Activated T-cell treated with anti-CD3 and anti-CD28 coated beads for 48 hours (primary cell): ENCODE measurements around the gene EHD3.
"Not testable (repeated sequence)": the region's sequence is repeated elsewhere in the genome, so short reads cannot be mapped to it uniquely, and the experiment has no call there.

ENCODE experiments used
- DNase-seq: peaks from one replicate; pipeline ENCODE4 v3.0.0-alpha.2; 2020; ENCODE audit warnings: low read depth

The EHD3 gene

DNA sequence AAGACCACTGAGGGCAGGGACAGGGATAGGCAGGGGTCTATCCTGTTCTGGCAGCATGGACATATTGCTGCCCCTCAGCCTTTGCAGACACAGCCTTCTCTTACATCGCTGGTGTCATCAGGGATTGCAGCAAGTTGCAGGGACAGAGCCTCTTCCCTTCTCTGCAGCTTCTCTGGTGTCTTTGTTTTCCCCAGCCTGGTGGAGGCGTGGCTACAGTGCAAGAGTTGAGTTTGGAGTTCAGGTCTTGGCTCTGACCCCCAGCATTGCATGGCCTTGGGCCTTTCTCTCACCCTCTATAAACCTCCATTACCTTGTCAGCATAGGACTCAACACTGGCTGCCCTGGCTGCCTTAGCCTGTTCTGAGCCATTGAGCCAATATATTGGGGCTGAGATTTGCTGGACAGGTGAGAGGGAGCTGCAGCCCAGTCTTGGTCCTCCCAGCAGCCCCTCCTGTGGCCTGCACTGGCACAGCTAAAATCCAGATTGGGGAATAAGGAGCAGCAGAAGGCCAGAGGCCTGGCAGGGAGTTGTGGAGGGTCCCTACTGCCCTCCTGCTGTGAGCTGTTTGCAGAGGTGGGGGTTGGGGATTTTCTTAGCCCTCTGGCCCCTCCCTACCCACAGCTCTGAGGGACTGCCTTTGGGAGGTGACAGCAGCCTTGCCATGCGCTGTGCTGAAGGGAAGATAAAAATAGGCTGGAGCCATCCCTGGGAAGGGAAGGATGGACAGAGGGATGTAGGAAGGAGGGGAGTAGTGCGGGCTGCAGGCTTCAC, 22.8 kb downstream of the EHD3 start:
- no peak for DNase-seq

DNA sequence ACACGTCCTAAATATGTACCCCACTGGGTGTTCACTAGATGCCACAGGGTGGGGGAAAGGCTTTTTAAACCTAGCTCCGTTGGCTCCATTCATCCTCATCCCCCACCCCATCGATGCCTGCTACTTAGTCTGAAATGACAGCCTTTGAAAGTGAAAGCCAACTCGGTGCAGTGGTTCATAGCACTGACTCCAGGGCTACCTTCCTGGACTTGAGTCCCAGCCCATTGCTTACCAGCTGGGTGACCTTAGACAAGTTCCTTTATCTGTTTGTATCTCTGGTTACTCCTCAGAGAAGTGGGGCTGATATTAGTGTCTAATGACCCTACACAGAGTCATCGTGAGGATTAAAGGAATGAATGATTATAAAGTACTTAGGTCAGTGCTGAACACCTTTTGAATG, 24.4 kb downstream of the EHD3 start:
- DNase-seq, result no peak

DNA sequence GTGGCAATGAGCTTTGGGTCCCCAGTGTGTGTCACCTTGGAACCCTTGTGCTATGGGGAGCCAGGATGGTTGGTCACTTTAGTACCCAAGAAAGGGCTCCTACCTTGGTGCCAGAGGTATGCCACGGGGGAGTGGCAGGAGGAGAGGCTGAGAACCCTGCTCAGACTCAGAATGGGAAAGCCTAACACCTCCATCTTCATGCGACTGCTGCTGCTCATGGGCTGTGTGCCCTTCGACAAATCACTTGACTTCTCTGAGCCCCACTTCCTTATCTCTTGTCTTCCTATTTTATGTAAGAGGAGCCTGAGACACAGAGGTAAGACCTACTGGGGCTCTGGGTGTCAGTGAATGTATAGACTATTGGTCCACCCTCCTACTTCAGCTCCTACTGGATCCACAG, 25.1 kb downstream of the EHD3 start:
- no peak for DNase-seq

DNA sequence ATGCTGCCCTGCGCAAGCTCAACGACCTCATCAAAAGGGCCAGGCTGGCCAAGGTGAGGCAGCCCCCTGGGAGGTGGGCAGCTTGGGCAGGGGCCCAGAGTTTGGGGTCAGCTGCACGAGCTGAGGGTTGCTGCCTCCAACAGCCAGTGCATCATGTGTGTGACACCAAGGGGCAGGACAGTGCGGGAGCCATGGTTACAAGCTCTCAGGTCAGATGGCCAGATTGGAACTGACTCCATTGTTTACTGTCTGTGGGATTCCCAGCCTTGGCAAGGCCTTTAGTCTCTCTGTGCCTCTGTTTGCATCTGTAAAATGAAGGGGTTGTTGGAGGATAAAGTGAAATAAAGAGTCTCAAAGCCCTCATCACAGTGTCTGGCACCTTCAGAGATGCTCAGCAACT, 26.9 kb downstream of the EHD3 start:
- no peak for DNase-seq

DNA sequence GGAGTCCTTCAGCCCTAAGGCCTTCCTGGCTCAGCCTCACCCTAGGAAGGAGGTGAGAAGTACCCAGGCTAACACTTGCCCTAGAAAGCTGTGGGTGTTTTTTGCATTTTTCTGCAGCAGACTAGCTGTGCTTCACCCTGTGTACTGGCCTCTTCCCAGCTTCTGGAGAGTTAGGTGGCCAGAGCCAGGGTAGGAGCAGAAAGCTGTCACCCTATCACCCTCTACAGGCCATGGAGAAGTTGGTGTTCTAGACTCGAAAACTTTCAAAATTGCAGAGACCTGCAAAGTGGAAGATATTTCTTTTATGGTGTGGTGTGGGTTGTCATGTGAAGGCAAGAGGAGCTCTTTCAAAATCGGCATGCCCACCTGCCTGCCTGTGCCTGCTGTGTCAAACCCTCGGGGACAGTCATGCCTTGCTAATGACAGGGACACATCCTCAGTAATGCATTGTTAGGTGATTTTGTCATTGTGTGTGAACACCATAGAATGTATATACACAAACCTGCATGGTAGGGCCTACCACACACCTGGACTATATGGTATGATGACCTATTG, 29.8 kb downstream of the EHD3 start:
- no peak for DNase-seq

DNA sequence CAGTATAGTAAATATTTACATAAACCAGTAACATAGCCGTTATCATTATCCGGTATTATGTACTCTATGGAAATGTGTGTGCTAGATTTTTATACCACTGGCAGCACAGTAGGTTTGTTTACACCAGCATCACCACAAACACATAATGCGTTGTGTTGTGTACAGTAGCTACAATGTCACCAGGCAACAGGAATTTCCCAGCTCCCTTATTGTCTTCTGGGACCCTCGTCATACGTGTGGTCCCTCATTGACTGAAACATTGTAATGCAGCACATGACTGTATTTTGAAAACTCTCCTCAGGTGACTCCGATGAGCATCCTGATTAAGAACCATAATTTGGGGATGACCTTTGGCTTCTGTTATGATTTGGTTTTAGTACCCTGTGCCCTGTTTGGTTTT, 31.3 kb downstream of the EHD3 start:
- no peak for DNase-seq

DNA sequence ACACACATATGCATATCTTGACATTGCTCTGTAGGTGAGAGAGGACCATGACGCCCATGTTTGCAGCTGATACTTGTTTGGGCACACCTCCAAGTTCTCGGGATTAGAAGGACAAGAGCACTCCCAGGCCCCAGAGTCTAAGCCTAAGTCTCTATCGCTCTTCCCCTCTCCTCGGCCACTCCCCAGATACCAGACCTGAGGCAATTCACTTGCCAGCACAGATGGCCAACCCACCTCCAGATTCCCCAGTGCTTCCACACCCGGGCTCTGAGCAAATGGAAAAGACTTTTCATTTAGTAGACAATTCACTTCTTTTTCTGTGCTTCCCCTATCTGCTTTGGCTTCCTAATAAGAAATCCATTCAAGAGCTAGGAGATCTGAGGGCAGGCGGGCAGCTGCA, 32.9 kb downstream of the EHD3 start:
- no peak for DNase-seq

DNA sequence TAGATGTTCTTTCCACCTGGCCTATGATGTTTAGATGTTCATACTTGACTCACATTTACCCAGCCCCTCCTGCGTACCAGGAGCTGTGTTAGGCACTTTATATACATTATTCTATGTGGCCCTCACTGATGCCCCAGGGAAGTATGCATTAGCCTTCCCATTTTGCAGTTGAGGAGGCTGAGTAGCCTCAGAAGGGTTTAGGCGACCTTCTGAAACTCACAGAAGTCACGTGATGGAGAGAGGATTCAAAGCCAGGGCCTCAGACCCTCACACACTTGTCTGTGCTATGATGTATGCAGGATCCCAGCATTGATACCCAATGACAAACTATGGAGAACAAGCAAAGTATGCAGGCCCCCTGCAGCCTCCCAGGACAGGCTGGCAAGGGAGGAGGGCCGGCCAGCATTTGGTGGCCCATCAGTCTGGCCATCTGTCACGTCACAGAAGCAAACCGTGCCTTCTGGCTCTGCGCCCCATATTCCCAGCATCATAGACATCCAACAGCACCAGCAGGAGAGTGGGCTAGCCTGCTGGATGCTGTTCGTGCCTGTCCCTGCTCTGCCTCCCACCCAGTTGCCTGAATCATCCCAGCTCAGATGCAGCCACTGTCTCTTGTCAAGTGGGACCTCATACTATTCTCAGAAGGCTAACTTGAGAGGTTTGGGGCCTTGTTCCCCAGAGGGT, 33.6 kb downstream of the EHD3 start:
- no peak for DNase-seq

DNA sequence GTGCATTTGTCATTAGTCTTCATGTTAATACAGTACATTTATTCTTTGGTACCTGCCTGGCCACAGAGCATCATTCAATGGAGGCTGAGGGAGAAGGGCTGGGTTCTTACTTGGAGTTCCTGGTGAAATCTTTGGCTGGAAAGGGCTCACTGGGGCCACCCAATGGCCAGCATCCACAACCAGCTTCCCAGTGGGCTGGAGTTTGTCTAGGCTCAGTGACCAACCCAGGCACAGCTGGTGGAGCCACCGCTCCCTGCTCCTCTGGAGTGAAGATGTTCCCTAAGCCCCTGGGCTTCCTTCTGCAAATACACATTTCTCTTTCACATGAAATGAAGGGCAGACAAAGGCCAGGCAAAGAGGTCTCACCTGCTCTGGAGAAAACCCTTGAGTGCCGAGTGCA, 34.4 kb downstream of the EHD3 start:
- DNase-seq, result no peak

DNA sequence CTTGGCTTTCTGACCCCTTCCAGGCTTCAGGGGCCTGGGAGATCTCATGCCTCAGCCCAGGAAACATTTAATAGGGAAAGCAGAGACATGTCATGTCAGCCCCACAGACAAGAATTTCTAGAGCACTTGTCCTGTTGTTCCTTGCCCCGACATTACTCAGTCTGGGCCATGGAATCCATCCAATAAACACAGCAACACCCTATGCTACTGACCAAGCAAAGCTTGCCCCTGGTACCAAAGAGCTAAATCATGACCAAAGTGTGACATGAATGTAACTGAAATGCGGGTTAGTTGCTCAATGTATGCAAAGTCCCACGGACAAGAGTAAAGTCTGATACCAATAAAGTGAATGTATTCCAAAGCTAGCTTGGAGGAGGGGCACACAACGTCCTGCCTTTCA, 35.1 kb downstream of the EHD3 start:
- no peak for DNase-seq

DNA sequence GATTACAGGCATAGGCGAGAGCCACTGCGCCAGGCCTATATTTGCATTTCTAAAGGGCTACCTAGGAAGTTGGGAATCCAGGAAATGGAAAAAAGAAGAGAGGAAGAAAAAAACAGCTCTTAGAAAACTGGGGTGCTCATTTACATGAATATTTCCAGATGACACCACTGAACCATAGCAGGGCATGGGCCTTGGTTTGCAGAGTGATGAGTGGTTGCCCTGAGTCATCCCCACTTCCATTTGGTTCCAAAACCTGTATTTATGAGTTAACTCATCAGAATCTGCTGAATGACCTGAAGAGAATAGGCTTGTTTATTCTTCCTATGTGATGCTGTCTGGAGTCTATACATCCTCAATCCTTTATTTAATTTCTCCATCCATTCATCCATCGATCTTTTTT, 36.2 kb downstream of the EHD3 start:
- DNase-seq, result no peak

DNA sequence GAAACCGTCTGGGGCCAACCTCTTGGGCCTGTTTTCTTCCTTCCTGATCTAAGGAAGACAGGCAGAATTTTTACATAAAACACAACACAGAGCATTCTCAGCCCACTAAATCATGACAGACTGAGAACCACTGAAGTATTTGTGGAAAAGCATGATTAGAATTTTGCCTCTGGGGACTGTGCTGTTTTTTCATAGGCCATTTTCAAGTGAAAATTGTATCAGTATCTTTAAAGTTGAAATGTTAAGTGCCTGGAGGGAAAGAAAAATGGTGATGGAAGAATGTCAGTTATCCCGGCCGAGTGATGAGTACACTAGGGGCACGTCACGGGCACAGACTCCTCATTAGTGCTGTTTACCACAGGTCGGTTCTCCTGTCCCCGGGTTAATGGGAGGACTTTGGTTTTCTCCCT, 36.9 kb downstream of the EHD3 start:
- no peak for DNase-seq

DNA sequence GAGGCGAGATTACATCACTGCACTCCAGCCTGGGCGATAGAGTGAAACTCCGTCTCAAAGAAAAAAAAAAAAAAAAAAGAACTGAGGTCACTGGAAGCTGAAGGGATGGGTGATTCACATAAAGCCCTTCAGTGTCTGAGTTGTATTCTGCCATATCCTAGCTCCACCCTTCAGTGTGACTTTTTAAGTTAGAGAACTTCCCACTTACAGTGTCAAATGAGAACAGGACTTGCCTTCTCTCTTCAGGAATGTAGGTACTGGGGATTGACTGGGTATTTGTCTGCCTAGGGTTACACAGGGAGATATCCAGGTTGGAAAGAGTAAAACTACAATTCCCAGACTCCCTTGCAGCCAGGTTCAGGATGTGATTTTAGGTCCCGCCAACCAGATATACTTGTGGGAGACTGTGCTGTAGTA, 37.9 kb downstream of the EHD3 start:
- DNase-seq, result no peak

DNA sequence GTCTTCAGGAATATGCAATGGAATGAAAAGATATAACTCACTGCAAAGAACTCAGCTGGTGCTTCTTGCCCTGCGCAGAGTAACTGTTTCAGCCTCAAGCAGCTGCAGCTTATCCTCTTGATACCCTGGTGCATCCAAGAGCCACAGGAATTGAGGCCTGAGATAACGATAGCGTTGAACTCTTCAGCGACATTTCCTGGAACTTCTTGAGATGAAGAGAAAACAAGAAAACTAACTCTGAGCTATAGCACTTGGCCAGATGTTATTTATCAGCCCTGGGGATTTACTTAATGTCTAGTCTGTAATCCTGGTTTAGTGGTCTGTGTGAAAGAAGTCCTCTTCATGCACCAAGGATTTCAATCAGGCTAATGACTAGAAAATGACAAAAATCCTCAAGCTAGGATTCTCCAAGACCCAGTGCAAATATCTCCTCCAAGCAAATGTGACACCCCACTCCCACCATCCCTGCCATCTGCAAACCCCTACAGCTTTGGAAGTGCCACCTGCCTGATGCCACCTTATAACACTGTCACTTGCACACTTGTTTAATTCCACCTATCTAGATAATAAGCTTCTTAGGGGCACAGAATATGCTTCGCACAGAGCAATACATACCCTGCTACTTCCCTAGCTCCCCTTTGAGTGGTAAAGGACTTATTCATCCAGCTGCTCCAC, 40.6 kb downstream of the EHD3 start:
- DNase-seq, result no peak

DNA sequence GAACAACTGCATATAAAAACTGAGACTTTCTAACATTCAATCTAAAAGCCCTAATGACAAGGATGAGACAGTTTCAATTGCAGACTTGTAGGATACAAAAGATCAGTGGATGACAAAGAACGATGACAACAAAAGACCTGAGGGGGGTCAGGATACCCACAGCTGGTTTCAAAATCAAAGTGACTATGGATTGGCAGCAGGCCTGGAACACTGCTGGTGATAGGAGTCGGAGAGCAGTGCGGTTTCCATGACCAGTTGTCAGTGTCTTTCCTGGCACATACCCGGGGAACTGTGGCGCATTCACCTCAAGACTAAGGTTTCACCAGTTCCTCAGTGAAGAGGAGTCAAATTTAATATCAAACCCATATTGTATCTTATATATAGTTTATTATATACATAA, 42.0 kb downstream of the EHD3 start:
- no peak for DNase-seq

DNA sequence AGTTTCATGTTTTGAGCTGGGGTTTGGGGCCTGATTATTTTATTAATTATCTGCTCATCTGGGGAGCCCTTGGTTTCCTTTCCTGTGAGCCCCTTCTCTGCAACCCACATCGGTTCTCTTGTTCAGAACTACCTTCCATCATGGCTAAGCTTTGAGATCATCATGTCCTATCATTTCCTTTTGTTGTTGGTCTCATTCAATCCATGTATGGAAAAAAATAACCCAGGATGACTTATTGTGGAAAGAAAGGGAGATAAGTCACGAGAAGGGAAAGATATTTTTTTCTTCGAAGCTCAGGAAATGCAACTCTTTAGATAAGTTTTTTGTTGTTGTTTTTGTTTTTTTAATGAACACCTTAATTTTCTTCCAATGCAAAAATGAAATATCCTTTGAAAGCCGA, 43.7 kb downstream of the EHD3 start:
- DNase-seq, result no peak

DNA sequence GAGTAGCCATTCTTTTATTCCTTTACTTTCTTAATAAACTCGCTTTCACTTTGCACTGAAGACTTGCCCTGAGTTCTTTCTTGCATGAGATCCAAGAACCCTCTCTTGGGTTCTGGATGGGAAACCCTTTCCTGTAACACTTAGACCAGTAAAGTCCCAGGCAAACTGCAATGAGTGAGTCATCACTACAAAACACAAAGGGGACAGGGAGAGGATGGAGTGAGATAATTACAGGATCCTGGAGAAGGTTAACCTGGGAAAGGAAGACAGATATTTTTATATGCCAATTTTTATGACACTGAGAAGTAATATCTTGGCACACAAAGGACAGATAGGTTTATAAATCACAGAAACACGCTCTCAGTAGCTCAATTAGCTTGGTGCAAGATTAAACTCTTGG, 48.7 kb downstream of the EHD3 start:
- no peak for DNase-seq

DNA sequence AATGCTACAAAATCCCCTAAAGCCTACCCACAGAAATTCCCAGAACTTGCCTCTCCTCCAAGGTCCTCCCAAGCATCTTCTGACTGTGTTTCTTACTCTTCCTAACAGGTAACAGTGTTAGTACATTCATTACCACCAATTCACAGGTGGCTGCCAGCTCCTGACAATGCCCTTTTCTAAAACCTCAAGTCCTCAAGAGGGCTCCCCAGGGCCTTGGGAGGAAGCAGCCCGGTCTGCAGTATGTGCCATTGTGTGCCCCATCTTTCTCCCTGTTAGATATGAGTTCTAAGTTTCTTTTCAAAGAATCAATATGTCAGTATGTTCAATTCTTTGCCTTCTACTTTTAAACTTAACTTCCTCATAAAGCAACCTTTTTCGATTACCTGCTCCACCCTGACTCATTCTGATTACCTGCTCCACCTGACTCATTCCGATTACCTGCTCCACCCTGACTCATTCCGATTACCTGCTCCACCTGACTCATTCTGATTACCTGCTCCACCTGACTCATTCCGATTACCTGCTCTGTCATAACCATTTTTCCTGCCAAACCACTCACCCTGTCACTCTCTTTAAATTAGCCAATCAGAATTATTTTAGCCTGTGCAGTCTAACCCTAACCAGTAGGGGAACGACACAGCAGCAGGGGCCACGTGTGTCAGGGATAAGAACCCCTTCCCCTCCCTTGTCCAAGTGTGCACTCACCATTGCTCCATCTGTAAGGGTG, 49.4 kb downstream of the EHD3 start:
- DNase-seq, result not testable (repeated sequence)

DNA sequence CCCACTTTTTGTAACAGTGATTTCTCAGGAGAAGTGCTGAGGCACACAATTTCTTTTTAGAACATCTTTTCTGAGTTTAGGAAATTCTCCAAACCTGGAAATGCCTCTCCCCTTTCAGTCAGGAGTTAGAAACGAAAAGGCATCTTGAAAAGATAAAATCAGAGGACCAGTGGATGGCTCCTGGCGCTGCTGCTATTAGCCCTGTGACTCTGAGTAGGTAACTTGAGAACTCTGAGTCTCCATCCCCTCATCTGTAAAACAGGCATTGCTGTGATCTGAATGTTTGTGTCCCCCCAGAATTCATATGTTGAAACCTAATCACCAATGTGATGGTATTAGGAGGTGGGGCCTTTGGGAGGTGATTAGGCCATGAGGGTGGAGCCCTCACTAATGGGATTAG, 50.2 kb downstream of the EHD3 start:
- no peak for DNase-seq

DNA sequence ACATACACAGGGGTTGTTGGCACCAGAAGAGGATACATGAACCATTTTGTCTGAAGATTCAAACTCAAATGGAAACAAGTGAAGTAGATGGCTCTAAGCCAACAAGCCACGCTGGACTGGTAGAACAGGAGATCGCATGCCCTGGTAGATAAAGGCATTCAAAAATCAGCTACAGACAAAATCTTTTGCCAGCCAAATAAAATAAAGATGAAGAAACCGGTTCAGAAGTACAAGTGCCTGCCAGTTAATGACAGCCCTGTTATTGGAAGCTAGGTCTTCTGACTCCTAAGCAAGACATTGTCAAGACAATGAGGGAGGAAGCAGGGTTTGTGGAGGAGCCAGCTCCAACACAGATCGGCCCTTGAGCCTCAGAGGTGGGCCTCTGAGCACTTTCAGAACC, 52.3 kb downstream of the EHD3 start:
- no peak for DNase-seq

DNA sequence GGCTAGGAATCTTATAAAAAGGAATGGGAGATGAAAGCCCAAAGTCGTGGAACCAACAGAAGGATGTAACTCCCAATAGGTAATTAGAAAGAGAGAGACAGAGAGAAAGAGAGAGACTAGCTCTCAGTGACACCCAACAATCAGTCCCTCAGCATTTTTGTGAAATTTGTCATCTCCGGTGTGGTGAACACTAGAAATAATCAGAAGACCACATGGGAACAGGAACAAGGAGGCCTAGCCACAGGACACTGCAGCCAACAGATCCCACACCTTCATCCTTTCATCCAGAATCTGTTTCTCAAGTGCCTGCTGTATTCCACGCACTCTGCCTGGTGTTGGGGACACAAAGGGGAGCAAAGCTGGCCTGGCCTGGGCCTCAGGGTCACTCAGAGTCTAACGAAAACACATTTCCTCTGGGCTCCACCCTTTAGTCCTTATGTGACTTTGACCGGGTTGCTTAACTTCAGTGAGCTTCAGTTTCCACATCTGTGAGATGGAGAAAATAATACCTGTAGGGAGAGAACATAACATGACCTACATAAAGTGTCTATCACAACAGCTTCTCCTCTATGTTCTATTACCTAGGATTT, 53.1 kb downstream of the EHD3 start:
- no peak for DNase-seq

DNA sequence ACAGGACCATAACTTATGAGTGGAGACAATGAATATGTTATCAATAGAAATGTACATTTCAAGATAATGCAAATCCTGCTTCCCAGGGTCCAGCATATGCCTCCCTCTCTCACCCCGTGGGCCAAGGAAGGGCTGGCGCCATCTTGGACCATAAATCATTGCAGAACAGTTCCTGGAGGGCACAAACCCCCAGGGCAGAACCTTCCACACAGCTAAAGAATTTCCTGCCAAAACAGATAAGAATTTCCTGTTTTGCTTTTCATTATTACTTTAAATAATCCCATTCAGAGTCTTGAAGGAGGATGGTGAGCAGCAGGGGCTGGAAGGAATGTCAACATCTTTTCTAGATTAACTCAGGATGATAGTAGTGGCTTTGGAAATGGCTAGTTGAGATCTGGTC, 53.7 kb downstream of the EHD3 start:
- DNase-seq, result no peak
